Central memory CD8-positive, alpha-beta T cell (primary cell): ENCODE results near the gene COX7A2L.
"Not testable (repeated sequence)": the region's sequence is repeated elsewhere in the genome, so short reads cannot be mapped to it uniquely, and the experiment has no call there.

ENCODE experiments used
- ATAC-seq: fragments of 150-1000 bp; cut with Tn5 transposase; replicated peaks from 2 replicates; pipeline ENCODE4 v1.10.0; 2022; ENCODE audit warnings: mild to moderate bottlenecking, moderate FRiP score, moderate number of reproducible peaks; ENCODE audit not compliant: poor library complexity, severe bottlenecking; ENCODE audit errors: extremely low read depth
- DNase-seq, 2 donors: peaks; one replicate each; pipeline ENCODE4 v3.0.0; 2021; ENCODE audit warnings: low spot score in 2 of 2
- H3K27ac Mint-ChIP-seq: one replicate; pipeline ENCODE4 v1.8.0; 2022; ENCODE audit warnings: low read depth, mild to moderate bottlenecking, moderate library complexity, mixed read lengths
- H3K27me3 Mint-ChIP-seq: one replicate; pipeline ENCODE4 v1.8.0; 2022; ENCODE audit warnings: mixed read lengths
- H3K36me3 Mint-ChIP-seq: one replicate; pipeline ENCODE4 v1.8.0; 2022; ENCODE audit warnings: mild to moderate bottlenecking, moderate library complexity, mixed read lengths; ENCODE audit not compliant: insufficient read depth
- H3K4me1 Mint-ChIP-seq: one replicate; pipeline ENCODE4 v1.8.0; 2022; ENCODE audit warnings: mixed read lengths
- H3K4me3 Mint-ChIP-seq: one replicate; pipeline ENCODE4 v1.8.0; 2022; ENCODE audit warnings: mild to moderate bottlenecking, moderate library complexity, mixed read lengths
- H3K9me3 Mint-ChIP-seq: one replicate; pipeline ENCODE4 v1.8.0; 2022; ENCODE audit warnings: mixed read lengths

COX7A2L gene

GRCh38 chr2:42360890-42361727 is at the start of gene COX7A2L:
Gene COX7A2L (minus strand): TSS chr2:42361217. CDS start chr2:42361161, 56 bp downstream.
- H3K4me1 Mint-ChIP-seq: peaks cover 48% of the 10 kb centered on the region
- H3K27me3 Mint-ChIP-seq: no peaks in the 10 kb centered on the region
- peak; percentile 89 for ATAC-seq
- no peaks in the 10 kb centered on the region for H3K9me3 Mint-ChIP-seq
- peak; percentile 90 to 91 for DNase-seq
- H3K4me3 Mint-ChIP-seq: peak within 1 kb of the TSS; percentile 79
- peaks cover 15% of the 10 kb centered on the region for H3K36me3 Mint-ChIP-seq
- peak within 1 kb of the TSS; percentile 85 for H3K27ac Mint-ChIP-seq

- Mint-ChIP-seq H3K36me3 (no peaks in the 10 kb centered on the region), H3K9me3 (no peaks in the 10 kb centered on the region), H3K27ac (no peak overlapping the region), H3K4me3 (no peak overlapping the region), H3K4me1 (no peaks in the 10 kb centered on the region), H3K27me3 (peaks cover 12% of the 10 kb centered on the region)
- no peak for ATAC-seq
- DNase-seq: no peak
Measured at GRCh38 chr2:42408009-42408408, 47.0 kb upstream of the COX7A2L start.

- H3K4me3 Mint-ChIP-seq: no peak overlapping the region
- H3K4me1 Mint-ChIP-seq: no peaks in the 10 kb centered on the region
- peaks cover 12% of the 10 kb centered on the region for H3K27me3 Mint-ChIP-seq
- H3K27ac Mint-ChIP-seq: no peak overlapping the region
- no peak for ATAC-seq
- no peak for DNase-seq
- no peaks in the 10 kb centered on the region for H3K36me3 Mint-ChIP-seq
- H3K9me3 Mint-ChIP-seq: no peaks in the 10 kb centered on the region
Measured at GRCh38 chr2:42407476-42407875, 46.5 kb upstream of the COX7A2L start.

- Mint-ChIP-seq H3K27ac (no peak overlapping the region), H3K36me3 (no peaks in the 10 kb centered on the region), H3K4me3 (no peak overlapping the region), H3K4me1 (no peaks in the 10 kb centered on the region), H3K27me3 (peaks cover 18% of the 10 kb centered on the region), H3K9me3 (no peaks in the 10 kb centered on the region)
- DNase-seq (no peak), ATAC-seq (no peak)
Measured at GRCh38 chr2:42404676-42405075, 43.7 kb upstream of the COX7A2L start.

- H3K27ac Mint-ChIP-seq: no peak overlapping the region
- no peaks in the 10 kb centered on the region for H3K9me3 Mint-ChIP-seq
- no peaks in the 10 kb centered on the region for H3K4me1 Mint-ChIP-seq
- H3K27me3 Mint-ChIP-seq: peaks cover 23% of the 10 kb centered on the region
- H3K36me3 Mint-ChIP-seq: no peaks in the 10 kb centered on the region
- DNase-seq (no peak), ATAC-seq (no peak)
- H3K4me3 Mint-ChIP-seq: no peak overlapping the region
Measured at GRCh38 chr2:42401773-42402172, 40.8 kb upstream of the COX7A2L start.

GRCh38 chr2:42398052-42398451 is 37.0 kb upstream of the COX7A2L start:
- H3K9me3 Mint-ChIP-seq, H3K36me3 Mint-ChIP-seq, H3K27ac Mint-ChIP-seq, H3K4me1 Mint-ChIP-seq, H3K4me3 Mint-ChIP-seq, DNase-seq, ATAC-seq: not testable (repeated sequence)
- H3K27me3 Mint-ChIP-seq: peaks cover 23% of the 10 kb centered on the region

- H3K36me3 Mint-ChIP-seq, DNase-seq, ATAC-seq, H3K27ac Mint-ChIP-seq, H3K4me1 Mint-ChIP-seq, H3K9me3 Mint-ChIP-seq, H3K27me3 Mint-ChIP-seq, H3K4me3 Mint-ChIP-seq: not testable (repeated sequence)
Measured at GRCh38 chr2:42393320-42393719, 32.3 kb upstream of the COX7A2L start.

GRCh38 chr2:42392191-42392590 is 31.2 kb upstream of the COX7A2L start:
- H3K36me3 Mint-ChIP-seq: no peaks in the 10 kb centered on the region
- ATAC-seq (no peak), DNase-seq (no peak)
- no peak overlapping the region for H3K27ac Mint-ChIP-seq
- no peak overlapping the region for H3K4me3 Mint-ChIP-seq
- no peaks in the 10 kb centered on the region for H3K4me1 Mint-ChIP-seq
- no peaks in the 10 kb centered on the region for H3K9me3 Mint-ChIP-seq
- no peaks in the 10 kb centered on the region for H3K27me3 Mint-ChIP-seq

GRCh38 chr2:42390401-42390969 is 29.5 kb upstream of the COX7A2L start:
- H3K4me3 Mint-ChIP-seq: no peak overlapping the region
- ATAC-seq (no peak), DNase-seq (no peak)
- no peaks in the 10 kb centered on the region for H3K9me3 Mint-ChIP-seq
- no peak overlapping the region for H3K27ac Mint-ChIP-seq
- H3K4me1 Mint-ChIP-seq: no peaks in the 10 kb centered on the region
- H3K27me3 Mint-ChIP-seq: no peaks in the 10 kb centered on the region
- H3K36me3 Mint-ChIP-seq: no peaks in the 10 kb centered on the region

- Mint-ChIP-seq H3K4me1 (no peaks in the 10 kb centered on the region), H3K9me3 (no peaks in the 10 kb centered on the region), H3K27me3 (peaks cover 6% of the 10 kb centered on the region), H3K36me3 (no peaks in the 10 kb centered on the region), H3K4me3 (no peak overlapping the region), H3K27ac (no peak overlapping the region)
- DNase-seq: no peak
- no peak for ATAC-seq
Measured at GRCh38 chr2:42386682-42387081, 25.7 kb upstream of the COX7A2L start.

- Mint-ChIP-seq H3K4me1 (no peaks in the 10 kb centered on the region), H3K4me3 (no peak overlapping the region), H3K9me3 (no peaks in the 10 kb centered on the region), H3K27me3 (peaks cover 21% of the 10 kb centered on the region), H3K27ac (no peak overlapping the region), H3K36me3 (no peaks in the 10 kb centered on the region)
- ATAC-seq (no peak), DNase-seq (no peak)
Measured at GRCh38 chr2:42385225-42385624, 24.2 kb upstream of the COX7A2L start.

GRCh38 chr2:42383855-42384530 is 23.0 kb upstream of the COX7A2L start:
- Mint-ChIP-seq H3K4me3 (no peak overlapping the region), H3K9me3 (no peaks in the 10 kb centered on the region), H3K27ac (no peak overlapping the region), H3K36me3 (no peaks in the 10 kb centered on the region), H3K4me1 (no peaks in the 10 kb centered on the region), H3K27me3 (peaks cover 23% of the 10 kb centered on the region)
- DNase-seq (no peak), ATAC-seq (no peak)

- Mint-ChIP-seq H3K36me3 (no peaks in the 10 kb centered on the region), H3K4me3 (no peak overlapping the region), H3K4me1 (no peaks in the 10 kb centered on the region), H3K27ac (no peak overlapping the region), H3K9me3 (no peaks in the 10 kb centered on the region), H3K27me3 (peaks cover 23% of the 10 kb centered on the region)
- DNase-seq (no peak), ATAC-seq (no peak)
Measured at GRCh38 chr2:42382144-42382543, 21.1 kb upstream of the COX7A2L start.
